GM12878 (cell line): ENCODE data around the gene ULBP1. TPM values are rescaled to one million over a fixed set of nuclear protein-coding genes. Genes with fewer than 3 reads are reported as not detected.

ENCODE experiments used
- ATAC-seq: fragments of 200-7000 bp; cut with Tn5 transposase; 3 replicates; pipeline ENCODE4 v1.9.1; 2020; ENCODE audit warnings: mild to moderate bottlenecking, moderate library complexity
- BruUV-seq: library from RNA; stranded (reverse); fragments of 400-500 nt; replicated peaks from 2 replicates; lab custom pipeline; 2021; lab: Mats Ljungman, UMichigan
- CTCF ChIA-PET: fragments of 300-600 bp; sonication (Branson Sonifier 250); formaldehyde crosslinking; extraction: SDS; loops from one replicate; lab custom pipeline; 2021; ENCODE audit warnings: inconsistent platforms; lab: Yijun Ruan, JAX
- POLR2A ChIA-PET: fragments of 350-600 bp; formaldehyde crosslinking; extraction: SDS; loops from one replicate; lab custom pipeline; 2021; ENCODE audit warnings: inconsistent platforms; lab: Charles Lee
- RAD21 ChIA-PET: fragments of 300-600 bp; sonication (Branson Sonifier 250); formaldehyde crosslinking; loops from one replicate; lab custom pipeline; 2023; ENCODE audit warnings: antibody characterized with exemption; ENCODE audit not compliant: unreplicated experiment; lab: Charles Lee
- SMC1A ChIA-PET: fragments of 300-600 bp; sonication (Branson Sonifier 250); formaldehyde crosslinking; loops from one replicate; lab custom pipeline; 2023; ENCODE audit not compliant: unreplicated experiment, uncharacterized antibody; lab: Charles Lee
- DNase-seq: peaks from one replicate; pipeline ENCODE4 v3.0.0-alpha.2; 2011; ENCODE audit warnings: low read depth, low spot score
- FAIRE-seq: peaks from 3 replicates; lab custom pipeline; 2011; peaks lifted over from hg19 to GRCh38; lab: Jason Lieb, UNC
- H2AFZ ChIP-seq: 2 replicates; pipeline ENCODE4 v1.6.0; 2011; ENCODE audit warnings: low read depth, low read length, control low read depth; ENCODE audit not compliant: control insufficient read depth
- H3K27ac ChIP-seq: 2 replicates; pipeline ENCODE4 v1.5.1; 2011; ENCODE audit warnings: control low read depth; ENCODE audit not compliant: control insufficient read depth, insufficient read depth
- H3K27me3 ChIP-seq, 2 experiments: replicated peaks in 1 of 2; 2 replicates each; pipeline versions ENCODE4 v1.6.0 to v1.6.1; 2011; ENCODE audit warnings: low read length in 1 of 2; ENCODE audit not compliant: control insufficient read depth in 2 of 2, insufficient read depth in 2 of 2
- H3K36me3 ChIP-seq, 2 experiments: 2 replicates each; pipeline ENCODE4 v1.5.1; 2011; ENCODE audit warnings: low read length in 1 of 2; ENCODE audit not compliant: control insufficient read depth in 2 of 2, insufficient read depth in 2 of 2
- H3K4me1 ChIP-seq: 2 replicates; pipeline ENCODE4 v1.6.1; 2011; ENCODE audit warnings: mild to moderate bottlenecking, low read length, moderate library complexity, mixed read lengths; ENCODE audit not compliant: control insufficient read depth, insufficient read depth
- H3K4me2 ChIP-seq: 2 replicates; pipeline ENCODE4 v1.6.0; 2011; ENCODE audit warnings: control low read depth; ENCODE audit not compliant: control insufficient read depth, insufficient read depth
- H3K4me3 ChIP-seq: fragments of 200-600 bp; sonication (generic); 2 replicates; pipeline ENCODE4 v1.5.1; 2016
- H3K79me2 ChIP-seq: 2 replicates; pipeline ENCODE4 v1.6.0; 2011; ENCODE audit warnings: low read length; ENCODE audit not compliant: control insufficient read depth, insufficient read depth
- H3K9ac ChIP-seq: 2 replicates; pipeline ENCODE4 v1.8.0; 2011; ENCODE audit warnings: low read length, control low read depth, mixed read lengths; ENCODE audit not compliant: control insufficient read depth, insufficient read depth
- H3K9me3 ChIP-seq: replicated peaks from 3 replicates; pipeline ENCODE4 v1.5.1; 2011; ENCODE audit warnings: mild to moderate bottlenecking, low read length; ENCODE audit not compliant: control insufficient read depth, insufficient read depth
- H4K20me1 ChIP-seq: 2 replicates; pipeline ENCODE4 v1.6.0; 2011; ENCODE audit not compliant: control insufficient read depth, insufficient read depth
- DPF2 ChIP-seq: fragments of 450-650 bp; IDR thresholded peaks from 2 replicates; pipeline ENCODE4 v1.6.1; 2017; ENCODE audit warnings: mild to moderate bottlenecking
- GATAD2B ChIP-seq: fragments of 450-650 bp; conservative IDR thresholded peaks from 2 replicates; pipeline ENCODE4 v1.6.1; 2017; ENCODE audit warnings: low read depth, mild to moderate bottlenecking, moderate library complexity
- JUND ChIP-seq: IDR thresholded peaks from 2 replicates; pipeline ENCODE4 v1.6.1; 2012; ENCODE audit warnings: low read depth, mild to moderate bottlenecking, low read length, improper control_type of control experiment, moderate library complexity
- KDM1A ChIP-seq: fragments of 200-600 bp; sonication (generic); IDR thresholded peaks from 2 replicates; pipeline ENCODE4 v1.6.1; 2016; ENCODE audit warnings: borderline replicate concordance
- NFXL1 ChIP-seq: fragments of 450-650 bp; IDR thresholded peaks from 2 replicates; pipeline ENCODE4 v1.6.1; 2017; ENCODE audit warnings: antibody characterized with exemption, mild to moderate bottlenecking, borderline replicate concordance
- NRF1 ChIP-seq: conservative IDR thresholded peaks from 2 replicates; pipeline ENCODE4 v1.6.1; 2011; ENCODE audit warnings: mild to moderate bottlenecking, low read depth, low read length, improper control_type of control experiment
- SUZ12 ChIP-seq: fragments of 200-600 bp; sonication (generic); IDR thresholded peaks from one replicate; pipeline ENCODE4 v1.6.1; 2018; ENCODE audit warnings: antibody characterized with exemption, mild to moderate bottlenecking; ENCODE audit not compliant: unreplicated experiment
- TCF7 ChIP-seq: IDR thresholded peaks from 2 replicates; pipeline ENCODE4 v1.6.1; 2014; ENCODE audit warnings: antibody characterized with exemption, borderline replicate concordance
- ZBED1 ChIP-seq: IDR thresholded peaks from 2 replicates; pipeline ENCODE4 v1.6.1; 2016; ENCODE audit warnings: borderline replicate concordance
- WGBS: methylation state at CpG from one replicate; pipeline ENCODE4 v1.1.6; 2016; ENCODE audit warnings: low lambda C conversion rate; ENCODE audit not compliant: insufficient replicate concordance, insufficient coverage; ENCODE audit errors: missing lambda C conversion rate; 5-methylcytosine and 5-hydroxymethylcytosine counted together
- in situ Hi-C: fragments of 300-500 bp; cut with MboI; formaldehyde crosslinking; loops from 9 replicates; pipeline ENCODE4 v1.14.3; 2018; ENCODE audit warnings: mixed read lengths
- intact Hi-C: fragments of 100-400 bp; cut with micrococcal nuclease; formaldehyde crosslinking; loops from one replicate; pipeline ENCODE4 v1.14.2; 2022; ENCODE audit not compliant: unreplicated experiment
- polyA plus RNA-seq, 11 experiments: library from polyadenylated mRNA; depleted of rRNA in 4 of 11; unstranded in 6 of 11; stranded (reverse) in 5 of 11; fragments of >200 nt; fragmentation: Nextera tagmentation in 4 of 11; fragmentation: Illumina TruSeq in 1 of 11; extraction: Ambion mirVana in 4 of 11; extraction: Trizol in 1 of 11; gene quantifications; 1 replicate in 1 of 11; 2 replicates in 10 of 11; pipeline versions ENCODE4 v1.2.1 to v1.2.3, GENCODE V29; 2011 to 2016; ENCODE audit warnings: inconsistent platforms in 2 of 11, missing spikeins in 2 of 11, low read depth in 1 of 11
- total RNA-seq, 4 experiments: library from RNA; depleted of rRNA in 3 of 4; stranded (reverse); fragments of >200 nt in 3 of 4; fragmentation: Illumina TruSeq in 1 of 4; extraction: Trizol in 1 of 4; gene quantifications; 2 replicates each; pipeline versions ENCODE4 v1.2.1 to v1.2.3, GENCODE V29; 2013 to 2021
- TF ChIP-seq, protein P1 (sequence below): IDR thresholded peaks from 2 replicates; pipeline ENCODE4 v1.6.1; 2012; ENCODE audit warnings: low read depth, low read length, improper control_type of control experiment
- TF ChIP-seq, protein P2 (sequence below): fragments of 450-650 bp; IDR thresholded peaks from 2 replicates; pipeline ENCODE4 v1.6.1; 2018; ENCODE audit warnings: mild to moderate bottlenecking, low read depth, moderate library complexity; ENCODE audit not compliant: partially characterized antibody

The ULBP1 gene
- total and polyA plus RNA-seq, 10 of the 15 experiments (the other 5 are each of a cell fraction or from before 2014, with no cell fraction given) = 0.02 to 0.12 (median 0.04) TPM; not detected in 7

DNA sequence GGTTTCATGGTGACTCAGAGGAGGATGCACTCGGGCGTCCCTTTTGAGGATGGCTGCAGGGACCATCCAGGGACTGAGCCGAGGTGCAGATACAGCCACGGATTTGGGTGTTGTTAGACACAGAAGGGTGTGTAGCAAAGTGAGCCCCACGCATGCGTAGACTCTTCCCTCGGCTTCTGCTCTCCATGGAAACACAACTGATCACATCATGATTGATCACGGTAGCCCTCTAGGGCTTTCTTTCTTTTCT, 606 bp upstream of the ULBP1 start (continued):
- TF ChIP-seq, protein P1, sequence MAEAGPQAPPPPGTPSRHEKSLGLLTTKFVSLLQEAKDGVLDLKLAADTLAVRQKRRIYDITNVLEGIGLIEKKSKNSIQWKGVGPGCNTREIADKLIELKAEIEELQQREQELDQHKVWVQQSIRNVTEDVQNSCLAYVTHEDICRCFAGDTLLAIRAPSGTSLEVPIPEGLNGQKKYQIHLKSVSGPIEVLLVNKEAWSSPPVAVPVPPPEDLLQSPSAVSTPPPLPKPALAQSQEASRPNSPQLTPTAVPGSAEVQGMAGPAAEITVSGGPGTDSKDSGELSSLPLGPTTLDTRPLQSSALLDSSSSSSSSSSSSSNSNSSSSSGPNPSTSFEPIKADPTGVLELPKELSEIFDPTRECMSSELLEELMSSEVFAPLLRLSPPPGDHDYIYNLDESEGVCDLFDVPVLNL = no peak
- no peak for TF ChIP-seq JUND
- no peak for TF ChIP-seq GATAD2B
- no peak for TF ChIP-seq KDM1A
- TF ChIP-seq DPF2 = no peak
- TF ChIP-seq, all 136 proteins: peak for 0

DNA sequence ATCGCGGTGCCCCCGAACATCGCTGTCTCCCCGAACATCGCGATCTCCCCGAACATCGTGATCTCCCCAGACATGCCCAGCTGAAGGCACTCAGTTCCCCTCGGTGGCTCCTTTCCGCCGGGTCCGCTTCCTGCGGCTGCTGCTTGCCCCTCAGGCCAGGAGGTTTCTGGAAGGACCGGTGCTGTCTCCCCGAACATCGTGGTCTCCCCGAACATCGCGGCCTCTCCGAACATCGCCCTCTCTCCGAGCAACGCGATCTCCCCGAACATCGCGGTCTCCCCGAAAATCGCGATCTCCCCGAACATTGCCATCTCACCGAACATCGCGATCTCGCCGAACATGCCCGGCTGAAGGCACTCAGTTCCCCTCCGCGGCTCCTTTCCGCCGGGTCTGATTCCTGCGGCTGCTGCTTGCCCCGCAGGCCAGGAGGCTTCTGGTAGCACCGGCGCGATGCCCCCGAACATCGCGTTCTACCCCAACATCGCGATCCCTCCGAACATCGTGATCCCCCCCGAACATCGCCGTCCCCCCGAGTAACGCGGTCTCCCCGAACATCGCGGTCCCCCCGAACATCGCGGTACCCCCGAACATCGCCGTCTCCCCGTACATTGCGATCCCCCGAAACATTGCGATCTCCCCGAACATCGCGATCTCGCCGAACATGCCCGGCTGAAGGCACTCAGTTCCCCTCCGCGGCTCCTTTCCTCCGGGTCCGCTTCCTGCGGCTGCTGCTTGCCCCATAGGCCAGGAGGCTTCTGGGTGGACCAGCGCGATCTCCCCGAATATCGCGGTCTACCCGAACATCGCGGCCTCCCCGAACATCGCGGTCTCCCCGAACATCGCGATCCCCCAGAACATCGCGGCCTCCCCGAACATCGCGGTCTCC, 808 bp downstream of the ULBP1 start:
- SMC1A ChIA-PET = no interaction called here
- no peak overlapping the region for H3K27ac ChIP-seq
- CTCF ChIA-PET = no interaction called here
- RAD21 ChIA-PET = no interaction called here
- POLR2A ChIA-PET = no interaction called here
- H3K27me3 ChIP-seq = peaks cover 15 to 21% of the 10 kb centered on the region in 2 experiments
- peaks cover 17% of the 10 kb centered on the region; the same call in 2 of the 3 replicates for H3K9me3 ChIP-seq
- H3K79me2 ChIP-seq = no peaks in the 10 kb centered on the region
- no peaks in the 10 kb centered on the region for H4K20me1 ChIP-seq
- no peaks in the 10 kb centered on the region for H3K36me3 ChIP-seq
- TF ChIP-seq SUZ12 (peak; percentile 54), ZBED1 (peak; percentile 48; the same call in 1 of the 2 replicates), TCF7 (no peak), NFXL1 (no peak), NRF1 (no peak)
- TF ChIP-seq, protein P2, sequence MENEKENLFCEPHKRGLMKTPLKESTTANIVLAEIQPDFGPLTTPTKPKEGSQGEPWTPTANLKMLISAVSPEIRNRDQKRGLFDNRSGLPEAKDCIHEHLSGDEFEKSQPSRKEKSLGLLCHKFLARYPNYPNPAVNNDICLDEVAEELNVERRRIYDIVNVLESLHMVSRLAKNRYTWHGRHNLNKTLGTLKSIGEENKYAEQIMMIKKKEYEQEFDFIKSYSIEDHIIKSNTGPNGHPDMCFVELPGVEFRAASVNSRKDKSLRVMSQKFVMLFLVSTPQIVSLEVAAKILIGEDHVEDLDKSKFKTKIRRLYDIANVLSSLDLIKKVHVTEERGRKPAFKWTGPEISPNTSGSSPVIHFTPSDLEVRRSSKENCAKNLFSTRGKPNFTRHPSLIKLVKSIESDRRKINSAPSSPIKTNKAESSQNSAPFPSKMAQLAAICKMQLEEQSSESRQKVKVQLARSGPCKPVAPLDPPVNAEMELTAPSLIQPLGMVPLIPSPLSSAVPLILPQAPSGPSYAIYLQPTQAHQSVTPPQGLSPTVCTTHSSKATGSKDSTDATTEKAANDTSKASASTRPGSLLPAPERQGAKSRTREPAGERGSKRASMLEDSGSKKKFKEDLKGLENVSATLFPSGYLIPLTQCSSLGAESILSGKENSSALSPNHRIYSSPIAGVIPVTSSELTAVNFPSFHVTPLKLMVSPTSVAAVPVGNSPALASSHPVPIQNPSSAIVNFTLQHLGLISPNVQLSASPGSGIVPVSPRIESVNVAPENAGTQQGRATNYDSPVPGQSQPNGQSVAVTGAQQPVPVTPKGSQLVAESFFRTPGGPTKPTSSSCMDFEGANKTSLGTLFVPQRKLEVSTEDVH = no peak
- DNase-seq (no peak), FAIRE-seq (no peak), ATAC-seq (no peak)
- 10% methylated on average over 88 of the region's 103 CpGs for WGBS
- in situ Hi-C loops (no loop called here), intact Hi-C loops (no loop called here)
- peak overlapping the region; percentile 89 for H3K4me2 ChIP-seq
- no peak overlapping the region for H3K4me3 ChIP-seq
- BruUV-seq = no TSS peak
- no peak overlapping the region for H2AFZ ChIP-seq
- H3K4me1 ChIP-seq = peaks cover 7% of the 10 kb centered on the region
- H3K9ac ChIP-seq = no peak overlapping the region
